Retinal pigment epithelial cell (primary cell): ENCODE results near the gene ANK2.

ENCODE experiments used
- DNase-seq: peaks from one replicate; pipeline ENCODE4 v3.0.0-alpha.2; 2010; ENCODE audit warnings: low read depth
- H3K4me3 ChIP-seq: 2 replicates; pipeline ENCODE4 v1.5.1; 2011; ENCODE audit warnings: mild to moderate bottlenecking, low read length, control low read depth, moderate library complexity
- TF ChIP-seq, protein P1 (sequence below): conservative IDR thresholded peaks from 2 replicates; pipeline ENCODE4 v1.5.1; 2011; ENCODE audit warnings: low read depth, low read length, control low read depth, inconsistent platforms

The ANK2 gene

DNA sequence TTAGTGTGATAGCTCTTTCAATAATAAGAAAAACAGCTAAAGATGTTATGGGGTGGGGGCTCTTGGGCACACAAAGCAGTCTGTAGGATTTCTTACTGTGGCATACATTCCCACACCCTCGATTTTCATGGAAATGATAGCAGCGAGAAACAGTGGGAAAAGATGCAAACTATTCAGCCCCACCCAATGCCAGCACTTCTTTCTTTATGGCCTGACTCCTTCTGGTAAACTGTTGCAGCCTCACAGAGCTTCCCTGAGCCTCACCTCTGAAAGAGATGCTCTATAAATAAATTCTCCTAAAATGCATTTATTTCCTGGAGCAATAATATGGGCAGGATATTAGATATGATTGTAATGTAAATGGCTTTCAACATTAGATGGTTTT, 910 bp downstream of the ANK2 start:
- H3K4me3 ChIP-seq: no peak overlapping the region

GRCh38 chr4:113050837-113051236, 1.4 kb downstream of the ANK2 start:
- H3K4me3 ChIP-seq: no peak overlapping the region
- DNase-seq: no peak
- TF ChIP-seq, protein P1, sequence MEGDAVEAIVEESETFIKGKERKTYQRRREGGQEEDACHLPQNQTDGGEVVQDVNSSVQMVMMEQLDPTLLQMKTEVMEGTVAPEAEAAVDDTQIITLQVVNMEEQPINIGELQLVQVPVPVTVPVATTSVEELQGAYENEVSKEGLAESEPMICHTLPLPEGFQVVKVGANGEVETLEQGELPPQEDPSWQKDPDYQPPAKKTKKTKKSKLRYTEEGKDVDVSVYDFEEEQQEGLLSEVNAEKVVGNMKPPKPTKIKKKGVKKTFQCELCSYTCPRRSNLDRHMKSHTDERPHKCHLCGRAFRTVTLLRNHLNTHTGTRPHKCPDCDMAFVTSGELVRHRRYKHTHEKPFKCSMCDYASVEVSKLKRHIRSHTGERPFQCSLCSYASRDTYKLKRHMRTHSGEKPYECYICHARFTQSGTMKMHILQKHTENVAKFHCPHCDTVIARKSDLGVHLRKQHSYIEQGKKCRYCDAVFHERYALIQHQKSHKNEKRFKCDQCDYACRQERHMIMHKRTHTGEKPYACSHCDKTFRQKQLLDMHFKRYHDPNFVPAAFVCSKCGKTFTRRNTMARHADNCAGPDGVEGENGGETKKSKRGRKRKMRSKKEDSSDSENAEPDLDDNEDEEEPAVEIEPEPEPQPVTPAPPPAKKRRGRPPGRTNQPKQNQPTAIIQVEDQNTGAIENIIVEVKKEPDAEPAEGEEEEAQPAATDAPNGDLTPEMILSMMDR: no peak

More for the DNA sequence above, 910 bp downstream of the ANK2 start:
- no peak for DNase-seq
- TF ChIP-seq, protein P1: no peak

GRCh38 chr4:113051361-113051760, 1.9 kb downstream of the ANK2 start:
- TF ChIP-seq, protein P1: no peak

GRCh38 chr4:113052379-113052951, 3.0 kb downstream of the ANK2 start:
- DNase-seq: no peak
- no peak overlapping the region for H3K4me3 ChIP-seq
- TF ChIP-seq, protein P1: no peak

More at GRCh38 chr4:113051361-113051760, 1.9 kb downstream of the ANK2 start:
- H3K4me3 ChIP-seq: no peak overlapping the region
- no peak for DNase-seq

- no peak overlapping the region for H3K4me3 ChIP-seq
- TF ChIP-seq, protein P1: no peak
- no peak for DNase-seq
These were observed 4.4 kb downstream of the ANK2 start for GRCh38 chr4:113053883-113054282.

DNA sequence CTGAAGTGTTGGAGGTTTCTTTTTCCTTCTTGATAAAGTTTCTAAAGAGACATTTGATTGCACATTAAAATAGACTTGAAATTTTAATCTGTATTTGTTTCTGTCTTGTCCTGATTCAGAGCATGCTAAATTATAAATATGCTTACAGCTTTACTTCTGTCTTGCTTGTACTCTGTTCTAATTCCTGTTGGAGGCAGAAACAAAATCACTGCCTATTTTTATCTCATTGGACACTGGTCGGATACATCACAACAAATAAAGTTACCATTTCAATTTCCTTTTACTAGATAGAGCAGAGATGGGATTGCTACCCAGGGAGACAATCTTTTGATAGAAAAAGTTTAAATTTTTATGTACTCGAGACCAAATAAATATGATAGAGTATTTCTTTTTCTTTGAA, 6.9 kb downstream of the ANK2 start:
- H3K4me3 ChIP-seq: no peak overlapping the region
- TF ChIP-seq, protein P1: no peak
- no peak for DNase-seq

DNA sequence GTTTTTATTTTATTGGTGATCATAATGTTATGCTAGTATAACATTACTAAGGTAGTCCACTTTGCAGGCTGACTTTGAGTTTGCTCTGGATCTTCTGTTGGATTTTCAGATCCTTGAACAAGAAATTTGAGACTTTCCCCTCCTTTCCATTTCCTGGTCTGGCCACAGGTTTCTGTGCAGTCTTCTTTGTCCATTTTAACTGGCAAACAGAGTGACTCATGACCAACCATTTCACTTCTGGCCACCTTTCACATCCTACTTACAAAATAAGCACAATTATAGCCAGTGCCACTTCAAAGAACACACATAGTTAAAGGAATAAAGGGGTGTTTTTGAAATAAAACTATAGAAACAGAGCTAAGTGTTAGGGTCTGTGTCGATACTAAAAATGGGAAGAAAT, 8.4 kb downstream of the ANK2 start:
- H3K4me3 ChIP-seq: no peak overlapping the region
- DNase-seq: peak; percentile 25
- TF ChIP-seq, protein P1: no peak
